Testis (tissue), 2 donors: ENCODE results near the gene OMA1.

Experiments used
- POLR2A ChIP-seq: fragments of 450-650 bp; IDR thresholded peaks from one replicate; pipeline ENCODE4 v1.6.1; 2017; ENCODE audit warnings: antibody characterized with exemption, mild to moderate bottlenecking, moderate library complexity
- TF ChIP-seq, protein P1 (sequence below), 3 experiments: fragments of 450-650 bp in 2 of 3; fragments of 200-600 bp in 1 of 3; sonication (generic) in 1 of 3; IDR thresholded peaks; one replicate each; pipeline ENCODE4 v1.5.1; 2016 to 2019; ENCODE audit warnings: antibody characterized with exemption in 3 of 3, mild to moderate bottlenecking in 2 of 3, moderate library complexity in 1 of 3

DNA sequence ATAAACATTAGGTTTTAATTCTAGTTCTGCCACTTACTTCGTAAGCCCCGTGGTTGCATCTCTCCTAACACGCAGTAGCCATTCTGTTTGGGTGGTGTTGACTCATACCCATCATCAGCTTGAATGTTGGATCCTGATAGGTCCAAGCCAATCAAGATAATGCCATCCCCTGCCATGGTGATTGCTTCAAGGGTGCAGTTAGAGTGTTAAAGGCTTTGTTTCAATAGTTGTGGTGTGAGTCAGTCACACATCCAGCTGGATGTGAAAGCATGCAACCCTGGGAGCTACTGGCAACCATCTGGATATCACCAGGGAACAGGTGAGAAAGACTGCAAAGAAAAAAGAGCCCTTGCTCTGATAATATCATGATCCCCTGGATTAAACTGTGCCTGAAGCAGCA lies 69.1 kb downstream of the OMA1 start:
- TF ChIP-seq, protein P1, sequence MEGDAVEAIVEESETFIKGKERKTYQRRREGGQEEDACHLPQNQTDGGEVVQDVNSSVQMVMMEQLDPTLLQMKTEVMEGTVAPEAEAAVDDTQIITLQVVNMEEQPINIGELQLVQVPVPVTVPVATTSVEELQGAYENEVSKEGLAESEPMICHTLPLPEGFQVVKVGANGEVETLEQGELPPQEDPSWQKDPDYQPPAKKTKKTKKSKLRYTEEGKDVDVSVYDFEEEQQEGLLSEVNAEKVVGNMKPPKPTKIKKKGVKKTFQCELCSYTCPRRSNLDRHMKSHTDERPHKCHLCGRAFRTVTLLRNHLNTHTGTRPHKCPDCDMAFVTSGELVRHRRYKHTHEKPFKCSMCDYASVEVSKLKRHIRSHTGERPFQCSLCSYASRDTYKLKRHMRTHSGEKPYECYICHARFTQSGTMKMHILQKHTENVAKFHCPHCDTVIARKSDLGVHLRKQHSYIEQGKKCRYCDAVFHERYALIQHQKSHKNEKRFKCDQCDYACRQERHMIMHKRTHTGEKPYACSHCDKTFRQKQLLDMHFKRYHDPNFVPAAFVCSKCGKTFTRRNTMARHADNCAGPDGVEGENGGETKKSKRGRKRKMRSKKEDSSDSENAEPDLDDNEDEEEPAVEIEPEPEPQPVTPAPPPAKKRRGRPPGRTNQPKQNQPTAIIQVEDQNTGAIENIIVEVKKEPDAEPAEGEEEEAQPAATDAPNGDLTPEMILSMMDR (IDR thresholded peaks at IDR 0.05): no peak
- no peak for TF ChIP-seq POLR2A
